T47D (cell line): ENCODE measurements around the gene CDKL4.
"Not testable (repeated sequence)": the region's sequence is repeated elsewhere in the genome, so short reads cannot be mapped to it uniquely, and the experiment has no call there.

Experiments
- DNase-seq, 2 experiments: peaks; one replicate each; pipeline versions ENCODE4 v3.0.0 to v3.0.0-alpha.2; 2011 to 2012; ENCODE audit warnings: low read depth in 1 of 2, low spot score in 1 of 2
- JUND ChIP-seq: IDR thresholded peaks from 2 replicates; pipeline ENCODE4 v1.6.1; 2012; ENCODE audit warnings: low read depth
- in situ Hi-C: cut with HindIII; loops from 2 replicates; pipeline ENCODE4 v1.10.0; 2016; ENCODE audit warnings: low sequenced_read_pairs, low pct_unique_long_range_greater_than_20kb

CDKL4 gene

DNA sequence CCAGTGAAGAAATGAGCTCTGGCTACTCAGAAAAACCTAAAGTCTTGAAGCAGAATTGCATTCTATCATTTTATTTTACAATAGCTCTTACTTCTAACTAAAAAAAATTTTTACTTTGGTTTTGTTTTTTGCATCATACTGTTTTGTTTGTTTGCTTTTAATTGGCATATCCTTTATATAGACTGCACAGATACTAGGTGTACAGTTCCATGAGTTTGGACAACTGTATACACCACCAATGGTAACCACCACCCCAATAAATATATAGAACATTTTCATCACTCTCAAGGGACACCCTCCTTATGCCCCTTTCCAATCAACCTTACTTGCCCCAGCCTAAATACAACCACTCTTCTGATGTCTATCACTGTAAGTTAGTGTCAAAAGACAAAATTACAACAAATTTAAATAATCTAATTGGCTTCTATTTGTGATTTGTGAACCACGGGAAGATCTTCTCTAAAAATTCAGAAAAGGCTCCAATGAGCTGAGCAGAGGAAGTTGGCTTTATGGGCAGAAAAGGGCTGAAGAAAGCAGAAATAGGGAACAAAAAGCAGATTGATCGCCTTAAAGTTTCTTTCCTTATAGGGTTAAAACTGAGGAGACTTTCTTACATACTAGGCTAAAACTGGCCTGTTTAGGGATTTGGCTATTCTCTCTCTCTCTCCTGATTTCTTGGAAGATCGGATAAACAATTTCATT lies 100.7 kb downstream of the CDKL4 start:
- no peak for DNase-seq
- in situ Hi-C loops = no loop called here
- TF ChIP-seq JUND = no peak

- TF ChIP-seq JUND = no peak
- no peak for DNase-seq
- in situ Hi-C loops = no loop called here
These were observed 102.2 kb downstream of the CDKL4 start for GRCh38 chr2:39141334-39142271.

DNA sequence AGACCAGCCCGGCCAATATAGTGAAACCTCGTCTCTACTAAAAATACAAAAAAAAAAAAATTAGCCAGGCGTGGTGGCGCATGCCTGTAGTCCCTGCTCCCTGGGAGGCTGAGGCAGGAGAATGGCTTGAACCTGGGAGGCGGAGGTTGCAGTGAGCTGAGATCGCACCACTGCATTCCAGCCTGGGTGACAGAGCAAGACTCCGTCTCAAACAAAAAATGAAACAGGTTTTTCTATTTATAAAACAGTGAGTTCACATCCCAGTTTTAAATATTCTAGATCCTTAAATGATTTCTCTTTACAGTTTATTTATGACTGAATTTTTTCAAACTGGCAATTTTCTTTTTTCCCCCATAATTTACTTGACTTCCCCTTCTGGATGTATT lies 102.8 kb downstream of the CDKL4 start:
- not testable (repeated sequence) for DNase-seq

DNA sequence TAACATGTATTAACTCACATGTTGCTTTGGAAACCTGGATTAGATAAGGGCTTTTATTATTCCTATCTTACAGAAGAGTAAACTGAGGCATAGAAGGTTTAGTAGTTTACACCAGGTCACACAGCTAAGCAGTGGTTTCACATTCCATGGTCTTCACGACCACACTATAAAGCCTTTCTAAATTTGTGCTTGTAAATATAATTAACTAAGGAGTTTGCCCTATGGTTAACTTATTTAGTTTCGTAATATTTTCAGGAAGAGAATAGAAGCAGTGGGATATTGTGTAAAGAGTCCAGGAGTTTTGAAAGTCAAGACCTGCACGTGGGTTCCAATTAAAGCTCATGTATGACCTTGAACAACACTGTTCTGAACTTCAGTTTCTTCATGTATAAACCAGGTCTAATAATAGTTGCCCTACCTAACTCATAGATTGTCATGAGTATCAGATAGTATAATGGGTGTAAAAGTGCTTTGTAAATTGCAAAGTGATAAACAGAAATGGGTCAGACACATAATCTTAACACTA lies 103.4 kb downstream of the CDKL4 start:
- in situ Hi-C loops = no loop called here
- no peak for DNase-seq
- no peak for TF ChIP-seq JUND

More for the DNA sequence above, 102.8 kb downstream of the CDKL4 start:
- in situ Hi-C loops = not testable (repeated sequence)

- in situ Hi-C loops = no loop called here
These were observed 104.1 kb downstream of the CDKL4 start for GRCh38 chr2:39139511-39140237.

GRCh38 chr2:39138837-39139211 lies 104.9 kb downstream of the CDKL4 start:
- no peak for TF ChIP-seq JUND
- no peak for DNase-seq
- in situ Hi-C loops = no loop called here

More at GRCh38 chr2:39139511-39140237, 104.1 kb downstream of the CDKL4 start:
- DNase-seq = no peak
- TF ChIP-seq JUND = no peak

DNA sequence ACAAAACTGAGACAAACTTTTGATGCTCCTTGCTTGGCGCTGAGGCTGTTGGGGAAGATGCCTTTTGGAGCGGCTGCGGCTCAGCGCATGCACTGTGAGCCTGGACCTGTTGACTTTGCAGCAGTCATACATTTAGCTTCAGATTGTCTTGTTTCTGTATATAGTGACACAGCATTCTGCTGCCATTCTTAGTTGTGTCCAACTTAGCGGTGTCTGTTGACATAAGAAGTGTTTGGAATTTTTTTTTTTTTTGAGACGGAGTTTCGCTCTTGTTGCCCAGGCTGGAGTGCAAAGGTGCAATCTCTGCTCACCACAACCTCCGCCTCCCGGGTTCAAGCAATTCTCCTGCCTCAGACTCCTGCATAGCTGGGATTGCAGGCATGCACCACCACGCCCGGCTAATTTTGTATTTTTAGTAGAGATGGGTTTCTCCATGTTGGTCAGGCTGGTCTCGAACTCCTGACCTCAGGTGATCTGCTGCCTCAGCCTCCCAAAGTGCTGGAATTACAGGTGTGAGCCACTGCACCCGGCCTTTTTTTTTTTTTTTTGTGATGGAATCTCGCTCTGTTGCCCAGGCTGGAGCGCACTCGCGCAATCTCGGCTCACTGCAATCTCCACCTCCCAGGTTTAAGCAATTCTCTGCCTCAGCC lies 105.5 kb downstream of the CDKL4 start:
- DNase-seq, in situ Hi-C loops: not testable (repeated sequence)

DNA sequence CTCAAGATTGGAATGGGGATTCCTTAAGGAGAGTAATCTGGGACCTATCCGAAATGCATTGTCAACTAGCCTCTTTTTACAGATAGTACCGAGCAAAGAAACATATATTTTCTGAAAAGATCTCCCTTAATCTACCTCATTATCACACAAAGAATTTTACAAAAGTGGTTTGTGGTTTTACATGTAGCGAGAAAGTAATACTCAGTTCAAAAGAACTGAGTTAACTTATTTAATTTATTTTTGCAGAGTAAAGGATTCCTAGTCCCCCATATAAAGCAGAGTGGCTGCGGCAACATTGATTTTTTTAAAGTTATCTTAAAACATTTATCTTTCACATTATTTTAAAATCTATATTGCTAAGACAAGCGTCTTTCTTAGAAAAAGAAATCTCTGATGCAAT lies 107.0 kb downstream of the CDKL4 start:
- DNase-seq = no peak
- TF ChIP-seq JUND = no peak
- in situ Hi-C loops = no loop called here

GRCh38 chr2:39135690-39136259 lies 108.0 kb downstream of the CDKL4 start:
- in situ Hi-C loops = no loop called here
- TF ChIP-seq JUND = no peak
- no peak for DNase-seq

DNA sequence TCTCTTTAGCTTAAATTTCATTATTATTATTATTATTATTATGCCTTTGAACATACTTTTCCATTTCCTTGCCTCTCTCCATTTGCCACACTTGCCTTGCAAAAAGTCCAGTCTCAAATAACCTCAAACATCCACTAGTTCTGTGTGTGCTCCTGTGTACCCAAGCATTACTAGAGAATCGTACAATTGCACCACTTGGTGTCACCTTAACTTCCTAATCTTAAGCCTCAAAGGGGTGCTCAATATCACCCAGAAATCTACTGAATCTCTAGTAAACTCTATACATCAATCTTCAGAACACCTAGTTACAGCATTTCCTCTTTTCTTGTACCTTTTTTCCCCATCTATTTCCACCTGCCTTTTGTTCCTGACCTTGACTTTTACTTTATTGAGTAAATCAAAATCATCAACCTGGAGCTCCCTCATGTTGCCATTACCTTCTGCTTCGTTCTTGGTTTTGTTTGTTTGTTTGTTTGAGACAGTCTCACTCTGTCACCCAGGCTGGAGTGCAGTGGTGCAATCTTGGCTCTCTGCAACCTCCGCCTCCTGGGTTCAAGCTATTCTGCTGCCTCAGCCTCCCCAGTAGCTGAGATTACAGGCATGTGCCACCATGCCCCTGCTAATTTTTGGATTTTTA lies 110.4 kb downstream of the CDKL4 start:
- in situ Hi-C loops = no loop called here
- DNase-seq = no peak
- TF ChIP-seq JUND = no peak

GRCh38 chr2:39128919-39129391 lies 114.8 kb downstream of the CDKL4 start:
- in situ Hi-C loops = no loop called here
- no peak for TF ChIP-seq JUND
- DNase-seq = no peak

- TF ChIP-seq JUND = no peak
- in situ Hi-C loops = no loop called here
- no peak for DNase-seq
These were observed 115.8 kb downstream of the CDKL4 start for GRCh38 chr2:39127973-39128372.
